ENCODE data around the gene SHANK3.

The SHANK3 gene

DNA sequence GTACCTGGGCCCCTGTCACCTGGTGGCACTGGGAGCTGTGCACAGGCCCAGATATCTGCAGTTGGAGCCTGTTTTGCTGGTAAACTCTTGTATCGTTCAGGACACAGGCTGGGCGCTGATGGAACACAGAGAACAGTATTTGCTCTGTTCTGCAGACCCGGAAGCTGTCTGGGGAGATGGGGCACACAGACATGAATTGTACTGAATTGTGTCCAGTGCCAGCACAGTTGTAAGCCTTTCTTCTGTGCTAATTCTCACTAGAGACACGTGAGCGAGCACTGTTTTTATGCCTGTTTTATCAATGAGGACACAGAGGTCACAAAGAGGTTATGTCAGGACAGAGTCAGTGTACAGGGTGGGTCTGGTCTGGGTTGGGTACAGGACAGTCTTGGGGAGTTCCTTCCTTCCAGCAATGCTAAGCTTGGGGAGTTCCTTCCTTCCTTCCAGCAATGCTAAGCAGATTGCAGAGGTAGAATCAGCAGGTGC is 41.0 kb downstream of the SHANK3 start:
- no peak for TF ChIP-seq CTCF (conservative IDR thresholded peaks at IDR 0.05)
- peak overlapping the region; percentile 45 for H3K27ac ChIP-seq

DNA sequence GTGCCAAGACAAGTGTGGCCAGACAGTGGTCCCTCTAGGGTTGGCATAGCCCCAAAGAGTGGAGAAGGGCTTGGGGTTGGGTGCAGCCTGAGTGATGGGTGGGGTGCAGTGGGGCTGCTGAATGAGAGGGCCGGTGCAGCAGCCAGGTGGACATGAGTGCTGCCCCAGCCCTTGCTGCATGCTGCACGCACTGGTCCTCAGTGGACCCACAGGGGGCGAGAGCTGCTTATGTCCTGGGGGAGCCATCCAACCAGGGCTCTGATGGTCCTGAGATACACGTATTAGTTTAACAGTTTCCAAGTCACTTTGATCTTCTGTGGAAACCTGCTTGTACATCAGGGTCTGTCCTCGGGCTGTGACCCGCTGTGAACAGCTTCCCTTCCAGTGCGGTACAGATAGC is 41.5 kb downstream of the SHANK3 start:
- no peak for TF ChIP-seq CTCF (conservative IDR thresholded peaks at IDR 0.05)
- peak overlapping the region; percentile 45 for H3K27ac ChIP-seq

GRCh38 chr22:50714631-50715179 is 42.1 kb downstream of the SHANK3 start:
- H3K27ac ChIP-seq, result no peak overlapping the region
- TF ChIP-seq CTCF (conservative IDR thresholded peaks at IDR 0.05), result no peak

DNA sequence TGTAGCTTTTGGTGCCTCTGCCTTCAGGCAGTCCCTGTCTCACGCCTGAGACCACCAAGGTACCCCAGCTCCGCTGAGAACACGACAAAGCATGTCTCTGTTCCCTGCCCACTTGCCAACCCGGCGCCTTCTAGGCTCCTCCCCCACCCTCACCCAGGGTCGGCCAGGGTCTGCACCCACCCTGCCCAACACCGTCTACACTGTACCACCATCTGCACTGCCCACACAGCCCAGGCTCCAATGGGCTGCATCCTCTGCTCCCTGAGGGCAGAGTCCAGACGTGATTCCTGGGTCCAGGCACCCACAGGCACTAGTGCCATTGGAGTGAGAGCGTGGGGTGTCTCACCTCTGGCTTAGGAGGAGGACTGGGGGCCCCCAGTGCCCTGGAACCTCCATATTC is 42.6 kb downstream of the SHANK3 start:
- H3K27ac ChIP-seq, result no peak overlapping the region
- TF ChIP-seq CTCF (conservative IDR thresholded peaks at IDR 0.05), result no peak

- no peak for TF ChIP-seq CTCF (conservative IDR thresholded peaks at IDR 0.05)
- no peak overlapping the region for H3K27ac ChIP-seq
Measured at GRCh38 chr22:50715776-50716175, 43.2 kb downstream of the SHANK3 start.

DNA sequence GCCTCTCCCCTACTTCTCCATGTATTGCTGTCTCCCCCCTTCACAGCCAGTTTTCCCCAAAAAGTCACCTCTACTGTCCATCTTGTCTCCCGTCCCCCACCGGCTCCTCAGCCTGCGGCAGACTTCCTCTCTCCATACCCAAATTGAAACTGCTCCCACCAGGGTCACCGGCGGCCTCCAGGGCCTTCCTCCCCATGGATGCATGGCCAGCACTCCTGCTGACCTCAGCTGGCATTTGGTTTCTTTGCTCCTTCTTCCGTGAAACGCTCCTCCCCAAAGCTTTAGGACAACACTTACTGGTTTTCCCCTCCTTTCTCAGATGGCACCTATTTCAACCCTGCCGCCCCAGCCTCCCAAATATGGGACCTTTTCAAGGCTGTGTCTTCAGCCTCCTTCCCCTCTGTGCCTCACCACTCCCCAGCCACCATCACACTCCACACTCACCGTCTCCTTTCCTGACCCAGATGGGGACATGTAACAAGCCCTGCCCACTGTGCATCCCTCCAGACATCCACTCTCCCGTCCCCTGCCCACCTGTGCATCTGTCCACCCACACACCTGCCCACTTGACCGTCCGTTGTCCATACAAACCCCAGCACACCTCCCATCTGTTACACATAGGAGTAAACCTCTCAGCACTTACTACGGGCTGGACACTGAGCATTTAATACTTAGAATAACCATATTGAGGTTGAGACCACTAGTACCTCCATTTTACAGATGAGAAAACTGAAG is 43.8 kb downstream of the SHANK3 start:
- H3K27ac ChIP-seq, result no peak overlapping the region
- no peak for TF ChIP-seq CTCF (conservative IDR thresholded peaks at IDR 0.05)

DNA sequence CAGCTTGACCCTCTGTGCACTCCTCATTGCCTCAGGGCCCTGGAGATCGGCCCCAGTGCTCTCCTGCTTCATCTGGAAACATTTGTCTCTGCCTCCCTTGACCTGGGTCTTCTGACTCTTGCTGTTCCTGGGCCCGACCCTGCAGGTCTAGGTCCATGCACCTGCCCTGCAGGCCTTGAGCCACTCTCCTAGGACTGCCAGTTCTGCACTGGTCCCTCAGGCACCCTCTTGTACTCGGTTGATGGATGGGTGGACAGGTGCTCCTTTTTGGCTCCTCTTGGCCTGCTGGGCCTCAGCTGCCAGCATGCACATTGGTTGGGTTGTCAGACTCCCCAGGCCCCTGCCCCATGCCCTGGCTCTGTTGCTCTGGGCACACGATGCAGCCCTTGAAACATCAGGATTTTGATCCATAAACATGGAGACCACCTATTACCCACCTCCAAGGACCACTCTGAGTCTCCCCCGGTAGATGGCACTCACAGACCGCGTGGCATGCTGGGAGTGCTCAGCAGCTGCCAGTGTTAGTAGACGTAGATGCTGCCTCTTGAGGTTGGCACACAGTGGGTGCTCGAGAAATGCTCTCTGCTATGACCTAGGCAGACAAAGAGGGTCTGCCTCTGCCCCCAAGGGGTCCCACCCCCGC is 45.2 kb downstream of the SHANK3 start:
- TF ChIP-seq CTCF (conservative IDR thresholded peaks at IDR 0.05), result no peak

More for the DNA sequence above, 45.2 kb downstream of the SHANK3 start:
- H3K27ac ChIP-seq, result no peak overlapping the region

All from VCaP (cell line).